H1 (cell line): ENCODE data around the gene GALNTL6. TPM values are rescaled to one million over a fixed set of nuclear protein-coding genes. Genes with fewer than 3 reads are reported as not detected.

Source experiments
- CTCF ChIA-PET: fragments of 300-600 bp; sonication (Branson Sonifier 250); formaldehyde crosslinking; loops from one replicate; lab custom pipeline; 2021; ENCODE audit not compliant: partially characterized antibody; lab: Charles Lee
- POLR2A ChIA-PET: fragments of 300-600 bp; sonication (Branson Sonifier 250); formaldehyde crosslinking; loops from one replicate; lab custom pipeline; 2021; ENCODE audit warnings: inconsistent platforms; ENCODE audit not compliant: partially characterized antibody; lab: Charles Lee
- DNase-seq, 2 experiments: peaks; one replicate each; pipeline versions ENCODE4 v3.0.0 to v3.0.0-alpha.2; 2010 to 2022; ENCODE audit warnings: low spot score in 2 of 2, low read depth in 1 of 2, mixed read lengths in 1 of 2
- FAIRE-seq: peaks from 2 replicates; lab custom pipeline; 2011; peaks lifted over from hg19 to GRCh38; lab: Jason Lieb, UNC
- H2AFZ ChIP-seq: 2 replicates; pipeline ENCODE4 v1.8.1; 2012; ENCODE audit warnings: low read length, inconsistent platforms
- H2AK5ac ChIP-seq: 2 replicates; pipeline ENCODE4 v1.6.1; 2013; ENCODE audit warnings: low read depth, low read length
- H2BK120ac ChIP-seq: replicated peaks from 2 replicates; pipeline ENCODE3; 2013; ENCODE audit warnings: low read depth, low read length, inconsistent platforms
- H2BK12ac ChIP-seq: 2 replicates; pipeline ENCODE4 v1.6.1; 2013; ENCODE audit warnings: low read depth, low read length
- H2BK15ac ChIP-seq: 2 replicates; pipeline ENCODE4 v1.6.1; 2013; ENCODE audit warnings: low read length
- H2BK20ac ChIP-seq: 2 replicates; pipeline ENCODE4 v1.6.1; 2013; ENCODE audit warnings: low read length
- H2BK5ac ChIP-seq: 2 replicates; pipeline ENCODE4 v1.6.1; 2013; ENCODE audit warnings: low read depth, low read length
- H3K14ac ChIP-seq: 2 replicates; pipeline ENCODE4 v1.6.1; 2013; ENCODE audit warnings: inconsistent platforms; ENCODE audit not compliant: insufficient read length
- H3K18ac ChIP-seq: 2 replicates; pipeline ENCODE4 v1.6.1; 2013; ENCODE audit warnings: low read length; ENCODE audit errors: extremely low read depth
- H3K23ac ChIP-seq: 2 replicates; pipeline ENCODE4 v1.6.1; 2013; ENCODE audit warnings: inconsistent platforms; ENCODE audit not compliant: insufficient read length
- H3K23me2 ChIP-seq: 2 replicates; pipeline ENCODE4 v1.6.1; 2013; ENCODE audit warnings: low read depth, low read length
- H3K27ac ChIP-seq: 2 replicates; pipeline ENCODE4 v1.6.1; 2011; ENCODE audit warnings: low read depth, low read length, inconsistent platforms
- H3K27me3 ChIP-seq, 4 experiments: replicated peaks in 1 of 4; 1 replicate in 1 of 4; 2 replicates in 3 of 4; pipeline versions ENCODE4 v1.6.1 to v1.8.1; 2011 to 2013; ENCODE audit warnings: low read length in 3 of 4, mild to moderate bottlenecking in 3 of 4, inconsistent platforms in 2 of 4, mixed read lengths in 2 of 4, moderate library complexity in 1 of 4; ENCODE audit not compliant: control insufficient read depth in 3 of 4, insufficient read depth in 3 of 4; ENCODE audit errors: extremely low read depth in 1 of 4
- H3K36me3 ChIP-seq, 4 experiments: 2 replicates each; pipeline versions ENCODE4 v1.6.1 to v1.8.1; 2011 to 2013; ENCODE audit warnings: mild to moderate bottlenecking in 4 of 4, low read length in 3 of 4, moderate library complexity in 2 of 4, control low read depth in 1 of 4, inconsistent platforms in 1 of 4; ENCODE audit not compliant: insufficient read depth in 4 of 4, control insufficient read depth in 2 of 4
- H3K4ac ChIP-seq: replicated peaks from 2 replicates; pipeline ENCODE3; 2013; ENCODE audit warnings: low read length, low read depth, mixed read lengths, inconsistent platforms; ENCODE audit not compliant: insufficient read length
- H3K4me1 ChIP-seq, 4 experiments: replicated peaks in 1 of 4; 1 replicate in 1 of 4; 2 replicates in 3 of 4; pipeline versions ENCODE4 v1.6.1 to v1.8.1; 2011 to 2013; ENCODE audit warnings: low read length in 3 of 4, inconsistent platforms in 2 of 4, mixed read lengths in 1 of 4; ENCODE audit not compliant: insufficient read depth in 4 of 4, control insufficient read depth in 3 of 4
- H3K4me2 ChIP-seq, 2 experiments: 2 replicates each; pipeline versions ENCODE4 v1.6.1 to v1.8.1; 2011 to 2013; ENCODE audit warnings: low read depth in 2 of 2, low read length in 2 of 2, control low read depth in 1 of 2, inconsistent platforms in 1 of 2, mild to moderate bottlenecking in 1 of 2; ENCODE audit not compliant: insufficient read depth in 1 of 2
- H3K4me3 ChIP-seq, 4 experiments: fragments of 200-600, 300-600 bp in 1 of 4; sonication (generic), shearing (Covaris generic), sonication (Bioruptor Twin) in 1 of 4; 2 replicates each; pipeline versions ENCODE4 v1.5.1 to v1.8.1; 2011 to 2016; ENCODE audit warnings: low read length in 4 of 4, low read depth in 3 of 4, control low read depth in 2 of 4, inconsistent platforms in 2 of 4, mild to moderate bottlenecking in 2 of 4, mixed read lengths in 1 of 4, moderate library complexity in 1 of 4; ENCODE audit not compliant: insufficient read depth in 2 of 4; ENCODE audit errors: extremely low read depth in 1 of 4
- H3K56ac ChIP-seq: replicated peaks from 2 replicates; pipeline ENCODE3; 2013; ENCODE audit warnings: low read depth, mild to moderate bottlenecking, mixed read lengths, low read length, inconsistent platforms; ENCODE audit not compliant: insufficient read length
- H3K79me1 ChIP-seq: 2 replicates; pipeline ENCODE4 v1.6.1; 2013; ENCODE audit warnings: low read depth, low read length, control low read depth
- H3K79me2 ChIP-seq, 2 experiments: 2 replicates each; pipeline versions ENCODE4 v1.6.1 to v1.8.1; 2012 to 2013; ENCODE audit warnings: low read length in 2 of 2, mild to moderate bottlenecking in 2 of 2, inconsistent platforms in 1 of 2; ENCODE audit not compliant: insufficient read depth in 2 of 2, control insufficient read depth in 1 of 2
- H3K9ac ChIP-seq, 4 experiments: replicated peaks in 1 of 4; 1 replicate in 1 of 4; 2 replicates in 3 of 4; pipeline versions ENCODE4 v1.6.1 to v1.8.1; 2011 to 2013; ENCODE audit warnings: low read depth in 3 of 4, low read length in 3 of 4, control low read depth in 2 of 4, mild to moderate bottlenecking in 2 of 4, moderate library complexity in 2 of 4, inconsistent platforms in 1 of 4; ENCODE audit errors: extremely low read depth in 1 of 4
- H3K9me3 ChIP-seq, 2 experiments: 2 replicates each; pipeline versions ENCODE4 v1.6.1 to v1.8.1; 2012 to 2013; ENCODE audit warnings: mild to moderate bottlenecking in 2 of 2, moderate library complexity in 2 of 2, control low read depth in 1 of 2, inconsistent platforms in 1 of 2, low read depth in 1 of 2, low read length in 1 of 2, mixed read lengths in 1 of 2; ENCODE audit not compliant: insufficient read depth in 2 of 2
- H4K20me1 ChIP-seq, 2 experiments: replicated peaks in 1 of 2; 2 replicates each; pipeline versions ENCODE3 to v1.8.1; 2011 to 2013; ENCODE audit warnings: inconsistent platforms in 2 of 2, low read length in 2 of 2, mild to moderate bottlenecking in 1 of 2; ENCODE audit not compliant: insufficient read depth in 2 of 2, control insufficient read depth in 1 of 2
- H4K5ac ChIP-seq: 2 replicates; pipeline ENCODE4 v1.6.1; 2013; ENCODE audit warnings: low read length, low read depth, mixed read lengths, inconsistent platforms; ENCODE audit not compliant: insufficient read length
- H4K8ac ChIP-seq: 2 replicates; pipeline ENCODE4 v1.8.0; 2013; ENCODE audit warnings: mild to moderate bottlenecking, moderate library complexity, low read length, inconsistent platforms; ENCODE audit not compliant: insufficient read depth; ENCODE audit errors: extremely low read depth
- H4K91ac ChIP-seq: replicated peaks from 2 replicates; pipeline ENCODE3; 2013; ENCODE audit warnings: low read length, mixed read lengths, inconsistent platforms; ENCODE audit not compliant: insufficient read length
- CBX8 ChIP-seq: fragments of 300-800, 300-1000 bp; sonication (generic); IDR thresholded peaks from 2 replicates; pipeline ENCODE4 v1.7.1; 2016; ENCODE audit warnings: low read depth, low read length, borderline replicate concordance
- CTBP2 ChIP-seq: IDR thresholded peaks from 2 replicates; pipeline ENCODE4 v1.7.0; 2011; ENCODE audit warnings: borderline replicate concordance, mild to moderate bottlenecking, moderate library complexity, mixed read lengths, low read length; ENCODE audit not compliant: insufficient read depth, insufficient read length
- HDAC6 ChIP-seq: IDR thresholded peaks from one replicate; pipeline ENCODE4 v1.7.1; 2012; ENCODE audit warnings: low read depth, mild to moderate bottlenecking, inconsistent platforms, low read length, moderate library complexity
- JUND ChIP-seq: IDR thresholded peaks from 2 replicates; pipeline ENCODE4 v1.6.1; 2011; ENCODE audit warnings: mild to moderate bottlenecking, improper control_type of control experiment, low read length
- MAFK ChIP-seq: IDR thresholded peaks from 2 replicates; pipeline ENCODE4 v1.6.1; 2012; ENCODE audit warnings: low read depth, mild to moderate bottlenecking, improper control_type of control experiment, low read length
- SIN3A ChIP-seq, 2 experiments: IDR thresholded peaks in 1 of 2; conservative IDR thresholded peaks in 1 of 2; 2 replicates each; pipeline ENCODE4 v1.6.1; 2011 to 2012; ENCODE audit warnings: low read length in 2 of 2, improper control_type of control experiment in 1 of 2, low read depth in 1 of 2, mild to moderate bottlenecking in 1 of 2
- TAF1 ChIP-seq: IDR thresholded peaks from 2 replicates; pipeline ENCODE4 v1.6.1; 2011; ENCODE audit warnings: mild to moderate bottlenecking, low read depth, low read length
- TBP ChIP-seq: IDR thresholded peaks from 2 replicates; pipeline ENCODE4 v1.6.1; 2011; ENCODE audit warnings: low read depth, low read length, improper control_type of control experiment
- ZNF274 ChIP-seq: IDR thresholded peaks from 2 replicates; pipeline ENCODE4 v1.7.0; 2012; ENCODE audit warnings: low read length, borderline replicate concordance; ENCODE audit errors: extremely low read depth
- WGBS, 2 experiments: shearing (Covaris generic) in 1 of 2; methylation state at CpG; one replicate each; pipeline versions ENCODE4 v1.1.6 to v1.1.7; 2013 to 2015; ENCODE audit warnings: low lambda C conversion rate in 2 of 2, mixed read lengths in 2 of 2, inconsistent platforms in 1 of 2, low coverage in 1 of 2, missing lambda C conversion rate in 1 of 2; ENCODE audit not compliant: insufficient replicate concordance in 2 of 2, insufficient coverage in 1 of 2, insufficient read length in 1 of 2; ENCODE audit errors: extremely low coverage in 1 of 2, missing lambda C conversion rate in 1 of 2; 5-methylcytosine and 5-hydroxymethylcytosine counted together
- polyA plus RNA-seq, 7 experiments: library from polyadenylated mRNA; depleted of rRNA in 3 of 7; stranded (reverse) in 5 of 7; unstranded in 2 of 7; fragments of >200 nt in 5 of 7; fragments of 200-250 nt in 2 of 7; gene quantifications; 1 replicate in 5 of 7; 2 replicates in 1 of 7; 4 replicates in 1 of 7; pipeline versions ENCODE4 v1.2.1 to v1.2.3, GENCODE V29; 2011 to 2013; ENCODE audit warnings: missing spikeins in 2 of 7, mixed read lengths in 2 of 7
- total RNA-seq: library from RNA; stranded (reverse); fragmentation: NEBNext Ultra II Directional; extraction: Animal tissue kit (Norgen Biotek cat#: 25700); gene quantifications from 2 replicates; pipeline ENCODE4 v1.2.1, GENCODE V29; 2021

Gene GALNTL6
- total and polyA plus RNA-seq, 2 of the 8 experiments (the other 6 are each of a cell fraction or from before 2014, with no cell fraction given): 0.03 to 0.32 TPM

DNA sequence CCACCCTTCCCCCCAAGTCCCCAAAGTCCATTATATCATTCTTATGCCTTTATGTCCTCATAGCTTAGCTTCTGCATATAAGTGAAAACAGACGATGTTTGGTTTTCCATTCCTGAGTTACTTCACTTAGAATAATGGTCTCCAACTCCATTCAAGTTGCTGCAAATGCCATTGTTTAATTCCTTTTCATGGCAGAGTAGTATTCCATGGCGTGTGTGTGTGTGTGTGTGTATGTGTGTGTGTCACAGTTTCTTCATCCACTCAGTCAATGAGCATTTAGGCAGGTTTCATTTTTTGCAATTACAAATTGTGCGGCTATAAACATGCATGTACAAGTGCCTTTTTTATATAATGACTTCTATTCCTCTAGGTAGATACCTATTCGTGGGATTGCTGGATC lies 1248.0 kb downstream of the GALNTL6 start:
- Histone ChIP-seq H2BK5ac (no peak overlapping the region), H3K4me2 (no peak overlapping the region), H4K91ac (no peak overlapping the region), H3K18ac (no peak overlapping the region), H2BK12ac (no peak overlapping the region), H4K8ac (no peak overlapping the region), H3K56ac (no peak overlapping the region), H3K79me1 (no peaks in the 10 kb centered on the region), H2BK120ac (no peak overlapping the region), H3K36me3 (0 out of 8 replicates have a peak, but pooled peaks cover 0 to 4% (median 0%) of the 10 kb centered on the region in 4 experiments), H3K23ac (no peak overlapping the region), H3K9me3 (peaks cover 0 to 3% of the 10 kb centered on the region in 2 experiments; a peak in 1 of 4 replicates), H2AFZ (no peak overlapping the region), H3K27ac (no peak overlapping the region), H3K23me2 (no peaks in the 10 kb centered on the region), H2AK5ac (no peak overlapping the region), H3K27me3 (no peaks in the 10 kb centered on the region), H3K79me2 (no peaks in the 10 kb centered on the region), H2BK20ac (no peak overlapping the region), H3K9ac (no peak overlapping the region), H2BK15ac (no peak overlapping the region), H3K4ac (no peak overlapping the region), H3K4me1 (peaks cover 0 to 5% (median 0%) of the 10 kb centered on the region in 4 experiments; a peak in 2 of 7 replicates), H4K20me1 (no peaks in the 10 kb centered on the region), H3K14ac (no peak overlapping the region), H4K5ac (no peak overlapping the region), H3K4me3 (no peak overlapping the region)
- WGBS, 2 experiments: 86% methylated on average over 4 of the region's 4 CpGs; no CpG with 5 or more reads in 1 of the 2 experiments
- POLR2A ChIA-PET: no interaction called here
- DNase-seq: no peak
- no peak for FAIRE-seq
- CTCF ChIA-PET: no interaction called here
- TF ChIP-seq ZNF274 (no peak), JUND (no peak), CBX8 (no peak), TBP (no peak), HDAC6 (no peak), TAF1 (no peak), MAFK (no peak), CTBP2 (no peak), SIN3A (conservative IDR thresholded peaks at IDR 0.05 in 1 of 2, IDR thresholded peaks at IDR 0.05 in 1 of 2; ENCODE audit: low read depth in 1 of 2, low read length in 2 of 2) (no peak)
